A673 (cell line): ENCODE data around the gene ADCYAP1. TPM values are rescaled to one million over a fixed set of nuclear protein-coding genes. Genes with fewer than 3 reads are reported as not detected.
"Not testable (repeated sequence)": the region's sequence is repeated elsewhere in the genome, so short reads cannot be mapped to it uniquely, and the experiment has no call there.

Experiments used
- BruUV-seq: library from RNA; stranded (reverse); fragments of 400-500 nt; replicated peaks from 2 replicates; lab custom pipeline; 2021; lab: Mats Ljungman, UMichigan
- CTCF ChIA-PET: fragments of 300-600 bp; sonication (Branson Sonifier 250); formaldehyde crosslinking; loops from one replicate; lab custom pipeline; 2022; ENCODE audit warnings: antibody characterized with exemption; lab: Charles Lee
- POLR2A ChIA-PET: fragments of 300-600 bp; sonication (Branson Sonifier 250); formaldehyde crosslinking; loops from one replicate; lab custom pipeline; 2022; ENCODE audit warnings: antibody characterized with exemption; ENCODE audit not compliant: low non-redundant PET; lab: Charles Lee
- DNase-seq: peaks from one replicate; pipeline ENCODE4 v3.0.0-alpha.2; 2015; ENCODE audit warnings: low spot score
- H3K27ac ChIP-seq: fragments of 200-600 bp; sonication (generic); 2 replicates; pipeline ENCODE4 v1.5.1; 2016; ENCODE audit warnings: mixed run types, low read depth, mild to moderate bottlenecking, mixed read lengths, antibody characterized with exemption, low read length; ENCODE audit not compliant: poor library complexity, severe bottlenecking
- H3K27me3 ChIP-seq: fragments of 200-600 bp; sonication (generic); replicated peaks from 2 replicates; pipeline ENCODE4 v1.6.1; 2017; ENCODE audit warnings: mixed run types, low read depth, mild to moderate bottlenecking, mixed read lengths, antibody characterized with exemption, low read length; ENCODE audit not compliant: insufficient read depth, poor library complexity
- H3K36me3 ChIP-seq: fragments of 200-600 bp; sonication (generic); 2 replicates; pipeline ENCODE4 v1.6.1; 2016; ENCODE audit warnings: mixed run types, mild to moderate bottlenecking, mixed read lengths, antibody characterized with exemption, low read length; ENCODE audit not compliant: insufficient read depth, poor library complexity, severe bottlenecking
- H3K4me1 ChIP-seq: fragments of 200-600 bp; sonication (generic); 2 replicates; pipeline ENCODE4 v1.6.1; 2017; ENCODE audit warnings: mixed run types, mild to moderate bottlenecking, mixed read lengths, antibody characterized with exemption, low read length; ENCODE audit not compliant: insufficient read depth, poor library complexity, severe bottlenecking
- H3K4me3 ChIP-seq: fragments of 200-600 bp; sonication (generic); 2 replicates; pipeline ENCODE4 v1.5.1; 2016; ENCODE audit warnings: low read depth, mixed run types, mild to moderate bottlenecking, mixed read lengths, low read length; ENCODE audit not compliant: poor library complexity, severe bottlenecking
- H3K9me3 ChIP-seq: fragments of 200-600 bp; sonication (generic); 2 replicates; pipeline ENCODE4 v1.6.1; 2016; ENCODE audit warnings: mixed run types, low read depth, mild to moderate bottlenecking, mixed read lengths, antibody characterized with exemption, low read length; ENCODE audit not compliant: poor library complexity, severe bottlenecking
- CTCF ChIP-seq: fragments of 300-800, 200-600 bp; sonication (generic); conservative IDR thresholded peaks from 2 replicates; pipeline ENCODE4 v1.5.1; 2017; ENCODE audit warnings: low read depth, mild to moderate bottlenecking, antibody characterized with exemption, low read length, moderate library complexity, mixed read lengths
- EZH2 ChIP-seq: fragments of 200-600 bp; sonication (generic); IDR thresholded peaks from 2 replicates; pipeline ENCODE4 v1.6.1; 2017; ENCODE audit warnings: borderline replicate concordance, low read depth, mild to moderate bottlenecking, mixed read lengths, antibody characterized with exemption, low read length; ENCODE audit not compliant: poor library complexity, severe bottlenecking
- intact Hi-C: fragments of 100-400 bp; cut with micrococcal nuclease; formaldehyde crosslinking; loops from one replicate; pipeline ENCODE4 v1.10.0; 2022; ENCODE audit not compliant: unreplicated experiment
- total RNA-seq: library from RNA; stranded (reverse); gene quantifications from 2 replicates; pipeline ENCODE4 v1.2.3, GENCODE V29; 2021

Gene ADCYAP1
- total RNA-seq, 1 experiment from 2014 or later, result not detected

- no peaks in the 10 kb centered on the region for H3K4me1 ChIP-seq
- BruUV-seq, result no TSS peak
- intact Hi-C loops, result loop anchor here (5.0 to 10.0 kb wide), 5 partner anchors 35 to 1355 kb away; partner anchors contain the start of gene ADCYAP1
- no peaks in the 10 kb centered on the region for H3K36me3 ChIP-seq
- ChIA-PET POLR2A (no interaction called here), CTCF (no interaction called here)
- no peaks in the 10 kb centered on the region for H3K9me3 ChIP-seq
- H3K4me3 ChIP-seq, result no peak overlapping the region
- peaks cover 77% of the 10 kb centered on the region for H3K27me3 ChIP-seq
- DNase-seq, result no peak
- no peak for TF ChIP-seq CTCF
- H3K27ac ChIP-seq, result no peak overlapping the region
Measured at GRCh38 chr18:867257-867656, 37.4 kb upstream of the ADCYAP1 start.

GRCh38 chr18:873426-873825 is 31.2 kb upstream of the ADCYAP1 start:
- H3K4me3 ChIP-seq, POLR2A ChIA-PET, H3K9me3 ChIP-seq, H3K4me1 ChIP-seq, H3K27ac ChIP-seq, DNase-seq, H3K36me3 ChIP-seq, CTCF ChIA-PET, BruUV-seq, intact Hi-C loops: not testable (repeated sequence)
- peaks cover 68% of the 10 kb centered on the region for H3K27me3 ChIP-seq

- ChIA-PET POLR2A (no interaction called here), CTCF (no interaction called here)
- Histone ChIP-seq H3K4me1 (no peaks in the 10 kb centered on the region), H3K36me3 (no peaks in the 10 kb centered on the region), H3K27ac (no peak overlapping the region), H3K4me3 (no peak overlapping the region), H3K9me3 (no peaks in the 10 kb centered on the region), H3K27me3 (peaks cover 69% of the 10 kb centered on the region)
- TF ChIP-seq CTCF (no peak), EZH2 (no peak)
- no TSS peak for BruUV-seq
- no peak for DNase-seq
- intact Hi-C loops, result no loop called here
Measured at GRCh38 chr18:875912-876311, 28.8 kb upstream of the ADCYAP1 start.

GRCh38 chr18:877238-877637 is 27.4 kb upstream of the ADCYAP1 start:
- Histone ChIP-seq H3K36me3 (no peaks in the 10 kb centered on the region), H3K27ac (no peak overlapping the region), H3K9me3 (no peaks in the 10 kb centered on the region), H3K4me1 (no peaks in the 10 kb centered on the region), H3K27me3 (peaks cover 74% of the 10 kb centered on the region), H3K4me3 (no peak overlapping the region)
- CTCF ChIA-PET, result no interaction called here
- no peak for DNase-seq
- intact Hi-C loops, result no loop called here
- POLR2A ChIA-PET, result no interaction called here
- no TSS peak for BruUV-seq
- TF ChIP-seq EZH2 (no peak), CTCF (no peak)
